H9 (cell line): ENCODE measurements around the gene TBC1D22A. TPM values are rescaled to one million over a fixed set of nuclear protein-coding genes. Genes with fewer than 3 reads are reported as not detected.

Experiments used
- DNase-seq: peaks from one replicate; pipeline ENCODE4 v3.0.0-alpha.2; 2017
- H2AFZ ChIP-seq: one replicate; pipeline ENCODE4 v1.6.1; 2013; ENCODE audit warnings: mild to moderate bottlenecking, low read length, control low read depth, moderate library complexity
- H2AK5ac ChIP-seq: 2 replicates; pipeline ENCODE4 v1.6.1; 2013; ENCODE audit warnings: low read length, control low read depth, mixed read lengths; ENCODE audit not compliant: insufficient read length
- H2BK120ac ChIP-seq: one replicate; pipeline ENCODE4 v1.6.1; 2013; ENCODE audit warnings: low read depth, mild to moderate bottlenecking, low read length, control low read depth, inconsistent platforms; ENCODE audit not compliant: poor library complexity, severe bottlenecking
- H2BK12ac ChIP-seq: 2 replicates; pipeline ENCODE4 v1.6.1; 2013; ENCODE audit warnings: low read length, control low read depth, mixed read lengths, low read depth; ENCODE audit not compliant: insufficient read length
- H2BK15ac ChIP-seq: 2 replicates; pipeline ENCODE4 v1.6.1; 2013; ENCODE audit warnings: low read depth, low read length, control low read depth
- H2BK20ac ChIP-seq: one replicate; pipeline ENCODE4 v1.6.1; 2013; ENCODE audit warnings: low read depth, mild to moderate bottlenecking, low read length, control low read depth, inconsistent platforms; ENCODE audit not compliant: poor library complexity, severe bottlenecking
- H2BK5ac ChIP-seq: 2 replicates; pipeline ENCODE4 v1.6.1; 2013; ENCODE audit warnings: low read length, control low read depth, mixed read lengths; ENCODE audit not compliant: insufficient read length
- H3K14ac ChIP-seq: 2 replicates; pipeline ENCODE4 v1.6.1; 2013; ENCODE audit warnings: low read length, control low read depth; ENCODE audit not compliant: insufficient read depth
- H3K18ac ChIP-seq: 2 replicates; pipeline ENCODE4 v1.6.1; 2013; ENCODE audit warnings: low read depth, mild to moderate bottlenecking, mixed read lengths, low read length, control low read depth; ENCODE audit not compliant: insufficient read length
- H3K23ac ChIP-seq: 2 replicates; pipeline ENCODE4 v1.6.1; 2013; ENCODE audit warnings: low read length, control low read depth, mixed read lengths, low read depth; ENCODE audit not compliant: insufficient read length
- H3K23me2 ChIP-seq: 2 replicates; pipeline ENCODE4 v1.6.1; 2013; ENCODE audit warnings: low read depth, mild to moderate bottlenecking, mixed read lengths, low read length, control low read depth; ENCODE audit not compliant: insufficient read length, poor library complexity, severe bottlenecking
- H3K27ac ChIP-seq: 2 replicates; pipeline ENCODE4 v1.5.1; 2013; ENCODE audit warnings: low read length, control low read depth, mixed read lengths, low read depth; ENCODE audit not compliant: insufficient read length
- H3K27me3 ChIP-seq: 2 replicates; pipeline ENCODE4 v1.6.1; 2013; ENCODE audit warnings: low read length, control low read depth, inconsistent platforms; ENCODE audit not compliant: insufficient read depth
- H3K4ac ChIP-seq: 2 replicates; pipeline ENCODE4 v1.6.1; 2013; ENCODE audit warnings: low read depth, mild to moderate bottlenecking, control low read depth, inconsistent platforms, low read length, moderate library complexity
- H3K4me1 ChIP-seq: 2 replicates; pipeline ENCODE4 v1.6.1; 2013; ENCODE audit warnings: low read length, control low read depth, inconsistent platforms; ENCODE audit not compliant: insufficient read depth
- H3K4me2 ChIP-seq: 2 replicates; pipeline ENCODE4 v1.6.1; 2013; ENCODE audit warnings: low read length, control low read depth, mixed read lengths; ENCODE audit not compliant: insufficient read length, insufficient read depth
- H3K56ac ChIP-seq: 2 replicates; pipeline ENCODE4 v1.6.1; 2013; ENCODE audit warnings: low read depth, mild to moderate bottlenecking, mixed read lengths, low read length, control low read depth; ENCODE audit not compliant: insufficient read length
- H3K79me1 ChIP-seq: 2 replicates; pipeline ENCODE4 v1.6.1; 2013; ENCODE audit warnings: low read depth, mild to moderate bottlenecking, moderate library complexity, low read length, control low read depth, inconsistent platforms; ENCODE audit not compliant: insufficient read depth, poor library complexity, severe bottlenecking
- H3K79me2 ChIP-seq: 2 replicates; pipeline ENCODE4 v1.6.1; 2013; ENCODE audit warnings: low read length, control low read depth, inconsistent platforms; ENCODE audit not compliant: insufficient read depth
- H3K9ac ChIP-seq: 2 replicates; pipeline ENCODE4 v1.6.1; 2013; ENCODE audit warnings: low read length, control low read depth, mixed read lengths; ENCODE audit not compliant: insufficient read length; ENCODE audit errors: extremely low read depth
- H3K9me3 ChIP-seq: one replicate; pipeline ENCODE4 v1.6.1; 2013; ENCODE audit warnings: low read depth, low read length, inconsistent platforms; ENCODE audit not compliant: control insufficient read depth
- H3T11ph ChIP-seq: one replicate; pipeline ENCODE4 v1.6.1; 2013; ENCODE audit warnings: mild to moderate bottlenecking, low read length, control low read depth, inconsistent platforms
- H4K20me1 ChIP-seq: one replicate; pipeline ENCODE4 v1.6.1; 2013; ENCODE audit not compliant: control insufficient read depth, insufficient read length, insufficient read depth
- H4K5ac ChIP-seq: 2 replicates; pipeline ENCODE4 v1.6.1; 2013; ENCODE audit warnings: low read depth, mild to moderate bottlenecking, mixed read lengths, low read length, control low read depth; ENCODE audit not compliant: insufficient read length
- H4K8ac ChIP-seq: replicated peaks from 2 replicates; pipeline ENCODE4 v1.6.1; 2013; ENCODE audit warnings: low read length, control low read depth, mixed read lengths, low read depth; ENCODE audit not compliant: insufficient read length
- H4K91ac ChIP-seq: 2 replicates; pipeline ENCODE4 v1.6.1; 2013; ENCODE audit warnings: low read depth, mild to moderate bottlenecking, moderate library complexity, mixed read lengths, low read length, control low read depth; ENCODE audit not compliant: insufficient read length
- H3K27ac Mint-ChIP-seq, 3 experiments: 2 replicates in 2 of 3; 3 replicates in 1 of 3; pipeline ENCODE4 v1.8.0; 2020 to 2021; ENCODE audit warnings: mixed read lengths in 3 of 3, mild to moderate bottlenecking in 1 of 3, moderate library complexity in 1 of 3
- H3K27me3 Mint-ChIP-seq: 2 replicates; pipeline ENCODE4 v1.8.0; 2021; ENCODE audit warnings: low read depth, mild to moderate bottlenecking, moderate library complexity, mixed read lengths
- H3K36me3 Mint-ChIP-seq, 3 experiments: 2 replicates in 2 of 3; 3 replicates in 1 of 3; pipeline ENCODE4 v1.8.0; 2020 to 2021; ENCODE audit warnings: low read depth in 3 of 3, mixed read lengths in 3 of 3; ENCODE audit not compliant: insufficient read depth in 1 of 3
- H3K4me1 Mint-ChIP-seq, 2 experiments: 2 replicates each; pipeline ENCODE4 v1.8.0; 2020; ENCODE audit warnings: mixed read lengths in 2 of 2
- H3K4me3 Mint-ChIP-seq, 2 experiments: 2 replicates in 1 of 2; 3 replicates in 1 of 2; pipeline ENCODE4 v1.8.0; 2020 to 2021; ENCODE audit warnings: mild to moderate bottlenecking in 2 of 2, mixed read lengths in 2 of 2, moderate library complexity in 1 of 2
- H3K9me3 Mint-ChIP-seq, 2 experiments: 2 replicates in 1 of 2; 3 replicates in 1 of 2; pipeline ENCODE4 v1.8.0; 2020; ENCODE audit warnings: mild to moderate bottlenecking in 2 of 2, mixed read lengths in 2 of 2, moderate library complexity in 1 of 2
- WGBS: extraction: QIAGEN DNeasy Blood & Tissue Kit; methylation state at CpG from one replicate; pipeline ENCODE4 v1.1.7; 2013; ENCODE audit warnings: missing lambda C conversion rate, low lambda C conversion rate, mixed read lengths; ENCODE audit not compliant: insufficient read length; ENCODE audit errors: extremely low coverage; 5-methylcytosine and 5-hydroxymethylcytosine counted together
- total RNA-seq: library from RNA; stranded (reverse); gene quantifications from 2 replicates; pipeline ENCODE4 v1.2.1, GENCODE V29; 2021
- TF ChIP-seq, protein P1 (sequence below): fragments of 200-600 bp; sonication (generic); conservative IDR thresholded peaks from 3 replicates; pipeline ENCODE4 v1.8.0; 2021; ENCODE audit warnings: antibody characterized with exemption, mild to moderate bottlenecking

TBC1D22A gene
- total RNA-seq, 1 experiment from 2014 or later: 20.8 TPM

DNA sequence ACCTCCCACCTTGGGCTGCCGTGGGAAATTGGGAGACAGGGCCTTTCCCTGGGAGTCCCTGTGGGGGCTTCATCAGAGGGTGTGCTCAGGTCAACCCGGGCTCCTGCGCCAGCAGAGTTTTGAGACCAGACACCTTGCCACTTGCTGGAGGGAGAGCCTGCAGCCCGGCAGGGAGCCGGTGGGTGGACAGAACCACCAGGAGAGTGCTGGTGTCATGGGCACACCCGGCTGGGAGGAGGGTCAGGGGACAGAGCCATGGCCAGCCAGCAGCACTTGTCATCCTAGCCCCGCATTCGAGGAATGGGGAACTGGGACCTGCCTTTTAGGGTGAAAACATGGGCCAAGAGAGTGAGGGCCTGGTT lies 209.3 kb downstream of the TBC1D22A start:
- Histone ChIP-seq H3K56ac (no peak overlapping the region), H3K4me2 (no peak overlapping the region), H3K4me1 (no peaks in the 10 kb centered on the region; the same call in 1 of the 2 replicates), H3T11ph (no peak overlapping the region), H4K5ac (no peak overlapping the region), H2AFZ (no peak overlapping the region), H4K91ac (no peak overlapping the region), H2AK5ac (no peak overlapping the region), H4K20me1 (no peaks in the 10 kb centered on the region), H3K27ac (no peak overlapping the region), H2BK20ac (no peak overlapping the region), H3K4ac (no peak overlapping the region), H3K9me3 (no peaks in the 10 kb centered on the region), H3K18ac (no peak overlapping the region), H3K23ac (no peak overlapping the region), H3K9ac (no peak overlapping the region), H3K14ac (no peak overlapping the region; the same call in 1 of the 2 replicates), H3K23me2 (no peaks in the 10 kb centered on the region), H3K27me3 (no peaks in the 10 kb centered on the region), H3K79me2 (no peaks in the 10 kb centered on the region; the same call in 1 of the 2 replicates), H2BK12ac (no peak overlapping the region), H2BK120ac (no peak overlapping the region), H3K79me1 (no peaks in the 10 kb centered on the region), H4K8ac (no peak overlapping the region), H2BK15ac (no peak overlapping the region), H2BK5ac (no peak overlapping the region)
- TF ChIP-seq, protein P1, sequence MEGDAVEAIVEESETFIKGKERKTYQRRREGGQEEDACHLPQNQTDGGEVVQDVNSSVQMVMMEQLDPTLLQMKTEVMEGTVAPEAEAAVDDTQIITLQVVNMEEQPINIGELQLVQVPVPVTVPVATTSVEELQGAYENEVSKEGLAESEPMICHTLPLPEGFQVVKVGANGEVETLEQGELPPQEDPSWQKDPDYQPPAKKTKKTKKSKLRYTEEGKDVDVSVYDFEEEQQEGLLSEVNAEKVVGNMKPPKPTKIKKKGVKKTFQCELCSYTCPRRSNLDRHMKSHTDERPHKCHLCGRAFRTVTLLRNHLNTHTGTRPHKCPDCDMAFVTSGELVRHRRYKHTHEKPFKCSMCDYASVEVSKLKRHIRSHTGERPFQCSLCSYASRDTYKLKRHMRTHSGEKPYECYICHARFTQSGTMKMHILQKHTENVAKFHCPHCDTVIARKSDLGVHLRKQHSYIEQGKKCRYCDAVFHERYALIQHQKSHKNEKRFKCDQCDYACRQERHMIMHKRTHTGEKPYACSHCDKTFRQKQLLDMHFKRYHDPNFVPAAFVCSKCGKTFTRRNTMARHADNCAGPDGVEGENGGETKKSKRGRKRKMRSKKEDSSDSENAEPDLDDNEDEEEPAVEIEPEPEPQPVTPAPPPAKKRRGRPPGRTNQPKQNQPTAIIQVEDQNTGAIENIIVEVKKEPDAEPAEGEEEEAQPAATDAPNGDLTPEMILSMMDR: no peak
- H3K27me3 Mint-ChIP-seq: no peaks in the 10 kb centered on the region
- H3K9me3 Mint-ChIP-seq: no peaks in the 10 kb centered on the region
- no CpG with 5 or more reads among the region's 8 CpGs for WGBS
- peaks cover 0 to 7% (median 3%) of the 10 kb centered on the region in 3 experiments; a peak in 1 of 7 replicates for H3K36me3 Mint-ChIP-seq
- H3K4me1 Mint-ChIP-seq: peaks cover 20 to 26% of the 10 kb centered on the region in 2 experiments
- H3K27ac Mint-ChIP-seq: no peak overlapping the region
- no peak overlapping the region for H3K4me3 Mint-ChIP-seq
- DNase-seq: no peak
